Measurements from ENCODE around the gene CLIC1.

GRCh38 chr6:31734247-31734820 is 2.0 kb downstream of the CLIC1 start:
- TF ChIP-seq HDGF (IDR thresholded peaks at IDR 0.05; ENCODE audit: borderline replicate concordance), result no peak
- no peak for TF ChIP-seq SUZ12 (IDR thresholded peaks at IDR 0.05)
- no peak for TF ChIP-seq FOXA1 (IDR thresholded peaks at IDR 0.05)
- no peak for TF ChIP-seq TARDBP (IDR thresholded peaks at IDR 0.05)
- no peak for TF ChIP-seq SP1 (IDR thresholded peaks at IDR 0.05)
- no peak for TF ChIP-seq PKNOX1 (IDR thresholded peaks at IDR 0.05)
